Measurements from ENCODE around the gene PRKN.

The PRKN gene

DNA sequence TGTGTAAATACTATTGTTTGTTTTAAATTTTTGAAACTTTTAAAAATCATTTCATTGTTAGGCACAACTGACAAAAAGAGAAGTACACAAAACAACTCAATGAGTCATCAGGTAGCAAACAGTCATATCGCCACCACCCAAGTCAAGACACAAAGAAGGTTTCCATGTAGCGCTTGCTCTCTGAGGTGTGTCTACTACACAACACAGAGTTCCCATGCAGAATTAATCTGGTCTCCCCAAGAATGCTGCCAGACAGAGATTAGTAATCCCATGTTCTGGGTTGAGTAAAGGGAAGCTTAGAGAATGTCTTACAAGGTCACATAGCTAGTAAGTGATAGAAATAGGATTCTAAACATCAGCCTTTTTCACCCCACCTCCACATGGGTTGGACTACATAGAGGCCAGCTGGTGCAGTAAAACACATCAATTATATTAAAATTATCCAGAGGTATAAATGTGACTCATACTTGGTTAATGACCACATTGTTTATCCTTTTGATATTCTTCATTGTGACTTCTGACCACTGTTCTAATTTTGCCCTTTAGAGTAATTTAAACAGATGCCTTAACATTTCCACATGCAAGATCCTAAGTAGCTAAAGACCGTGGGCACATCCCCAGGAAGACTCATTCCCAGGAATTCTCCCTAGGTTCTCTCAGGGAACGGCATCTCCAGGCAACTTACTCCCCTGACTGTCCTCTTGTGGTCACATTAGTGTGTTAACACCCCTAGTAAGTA, 413.5 kb downstream of the PRKN start:
- TF ChIP-seq, protein P1, sequence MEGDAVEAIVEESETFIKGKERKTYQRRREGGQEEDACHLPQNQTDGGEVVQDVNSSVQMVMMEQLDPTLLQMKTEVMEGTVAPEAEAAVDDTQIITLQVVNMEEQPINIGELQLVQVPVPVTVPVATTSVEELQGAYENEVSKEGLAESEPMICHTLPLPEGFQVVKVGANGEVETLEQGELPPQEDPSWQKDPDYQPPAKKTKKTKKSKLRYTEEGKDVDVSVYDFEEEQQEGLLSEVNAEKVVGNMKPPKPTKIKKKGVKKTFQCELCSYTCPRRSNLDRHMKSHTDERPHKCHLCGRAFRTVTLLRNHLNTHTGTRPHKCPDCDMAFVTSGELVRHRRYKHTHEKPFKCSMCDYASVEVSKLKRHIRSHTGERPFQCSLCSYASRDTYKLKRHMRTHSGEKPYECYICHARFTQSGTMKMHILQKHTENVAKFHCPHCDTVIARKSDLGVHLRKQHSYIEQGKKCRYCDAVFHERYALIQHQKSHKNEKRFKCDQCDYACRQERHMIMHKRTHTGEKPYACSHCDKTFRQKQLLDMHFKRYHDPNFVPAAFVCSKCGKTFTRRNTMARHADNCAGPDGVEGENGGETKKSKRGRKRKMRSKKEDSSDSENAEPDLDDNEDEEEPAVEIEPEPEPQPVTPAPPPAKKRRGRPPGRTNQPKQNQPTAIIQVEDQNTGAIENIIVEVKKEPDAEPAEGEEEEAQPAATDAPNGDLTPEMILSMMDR (IDR thresholded peaks at IDR 0.05; ENCODE audit: low read length, missing control alignments): no peak
- DNase-seq (ENCODE audit: low read depth): no peak
- H3K4me3 ChIP-seq (replicated peaks; ENCODE audit: low read depth, low read length): no peak overlapping the region

DNA sequence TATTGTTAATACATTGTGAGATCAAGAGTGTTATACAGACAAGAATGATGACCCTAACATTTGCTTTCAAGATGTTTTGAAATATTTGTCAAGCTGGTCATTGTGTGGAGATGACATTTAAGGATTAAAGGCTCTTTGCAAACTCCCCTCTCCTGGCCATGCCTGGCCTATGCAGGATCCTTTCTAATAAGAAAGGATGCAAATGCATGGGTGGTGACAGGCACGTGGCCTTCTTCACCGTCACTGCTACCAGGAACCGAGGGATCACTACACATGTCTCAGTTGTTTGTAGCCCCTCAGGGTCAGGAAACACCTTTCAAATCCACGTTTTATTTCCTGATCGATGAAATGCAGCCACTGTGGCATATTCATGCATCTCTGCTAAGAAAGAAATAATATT, 419.7 kb downstream of the PRKN start:
- no peak for DNase-seq (ENCODE audit: low read depth)
- TF ChIP-seq, protein P1 (IDR thresholded peaks at IDR 0.05; ENCODE audit: low read length, missing control alignments): no peak
- no peak overlapping the region for H3K4me3 ChIP-seq (replicated peaks; ENCODE audit: low read depth, low read length)

DNA sequence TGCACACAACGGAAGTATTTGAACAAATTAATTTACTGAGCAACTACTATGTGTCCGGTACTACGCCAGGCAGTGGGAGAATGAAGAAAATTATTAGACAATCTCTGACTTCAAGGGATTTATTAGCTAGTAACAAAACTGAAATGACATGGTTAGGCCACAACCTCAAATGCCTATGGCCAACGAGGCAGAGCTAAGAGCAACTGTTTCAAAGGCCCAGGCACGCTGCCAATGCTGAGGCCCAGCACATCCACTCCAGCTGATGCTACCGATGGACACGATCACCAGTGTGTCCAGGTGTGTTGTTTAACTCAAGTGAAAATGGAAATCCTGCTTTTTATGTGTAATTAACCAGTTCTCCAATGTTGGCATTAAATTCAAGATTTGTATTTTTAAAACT, 420.9 kb downstream of the PRKN start:
- H3K4me3 ChIP-seq (replicated peaks; ENCODE audit: low read depth, low read length): no peak overlapping the region
- TF ChIP-seq, protein P1 (IDR thresholded peaks at IDR 0.05; ENCODE audit: low read length, missing control alignments): no peak
- DNase-seq (ENCODE audit: low read depth): no peak

DNA sequence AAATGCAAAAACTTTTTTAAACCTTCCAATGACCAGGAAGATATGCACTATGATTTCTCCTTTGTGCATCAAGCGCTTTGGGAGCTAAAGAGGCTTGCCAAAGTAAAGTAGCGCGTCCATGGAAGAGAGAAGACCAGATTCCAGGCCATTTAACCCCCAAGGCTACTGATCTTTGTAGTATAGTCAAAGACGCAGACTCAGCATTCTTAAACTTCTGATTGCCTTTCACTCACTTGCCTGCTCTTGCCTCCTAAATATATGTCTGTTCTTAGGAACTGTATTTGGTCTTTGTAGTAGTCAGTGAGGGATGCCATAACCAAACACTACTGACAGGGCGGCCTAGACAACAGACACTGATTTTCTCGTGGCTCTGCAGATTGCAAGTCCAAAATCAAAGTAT, 426.4 kb downstream of the PRKN start:
- DNase-seq (ENCODE audit: low read depth): no peak
- TF ChIP-seq, protein P1 (IDR thresholded peaks at IDR 0.05; ENCODE audit: low read length, missing control alignments): no peak
- no peak overlapping the region for H3K4me3 ChIP-seq (replicated peaks; ENCODE audit: low read depth, low read length)

DNA sequence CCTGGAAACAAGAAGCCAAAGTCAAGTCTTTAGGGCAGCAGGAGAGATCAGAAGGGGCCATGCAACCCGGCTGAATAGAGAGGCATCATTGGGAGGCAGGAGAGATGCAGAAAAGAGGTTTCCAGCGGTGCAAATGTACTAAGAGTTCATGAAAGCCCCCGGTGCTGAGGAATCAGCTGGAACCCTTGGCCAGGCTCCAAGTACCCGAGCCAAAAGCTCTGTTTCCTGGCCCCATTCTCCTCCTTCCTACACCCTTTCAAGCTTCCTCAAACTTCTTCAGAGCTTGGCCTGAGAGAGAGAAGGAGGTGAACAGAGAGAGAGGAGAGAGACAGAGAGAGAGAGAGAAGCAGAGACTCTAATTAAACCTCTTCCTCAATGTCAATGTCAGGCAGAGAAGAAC, 433.5 kb downstream of the PRKN start:
- TF ChIP-seq, protein P1 (IDR thresholded peaks at IDR 0.05; ENCODE audit: low read length, missing control alignments): no peak
- DNase-seq (ENCODE audit: low read depth): no peak
- H3K4me3 ChIP-seq (replicated peaks; ENCODE audit: low read depth, low read length): no peak overlapping the region

DNA sequence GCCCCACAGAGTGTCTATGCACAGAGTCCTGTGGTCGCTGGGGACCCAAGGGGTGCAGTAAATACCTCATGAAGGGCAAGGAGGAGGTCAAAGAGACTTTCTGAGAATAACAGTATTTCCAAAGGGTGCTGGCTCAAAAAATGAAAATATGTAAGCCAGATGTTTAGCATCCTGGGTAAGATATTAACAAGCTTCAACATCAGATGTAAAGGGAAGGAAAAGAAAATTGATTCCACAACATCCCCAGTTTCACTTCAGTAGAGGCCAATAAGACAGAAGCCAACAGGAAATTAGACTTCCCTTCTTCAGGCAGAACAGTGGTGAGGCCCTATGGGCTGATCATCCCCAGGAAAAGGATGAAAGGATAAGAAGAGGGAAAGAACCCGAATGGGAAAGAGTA, 434.7 kb downstream of the PRKN start:
- DNase-seq (ENCODE audit: low read depth): no peak
- TF ChIP-seq, protein P1 (IDR thresholded peaks at IDR 0.05; ENCODE audit: low read length, missing control alignments): no peak
- no peak overlapping the region for H3K4me3 ChIP-seq (replicated peaks; ENCODE audit: low read depth, low read length)

DNA sequence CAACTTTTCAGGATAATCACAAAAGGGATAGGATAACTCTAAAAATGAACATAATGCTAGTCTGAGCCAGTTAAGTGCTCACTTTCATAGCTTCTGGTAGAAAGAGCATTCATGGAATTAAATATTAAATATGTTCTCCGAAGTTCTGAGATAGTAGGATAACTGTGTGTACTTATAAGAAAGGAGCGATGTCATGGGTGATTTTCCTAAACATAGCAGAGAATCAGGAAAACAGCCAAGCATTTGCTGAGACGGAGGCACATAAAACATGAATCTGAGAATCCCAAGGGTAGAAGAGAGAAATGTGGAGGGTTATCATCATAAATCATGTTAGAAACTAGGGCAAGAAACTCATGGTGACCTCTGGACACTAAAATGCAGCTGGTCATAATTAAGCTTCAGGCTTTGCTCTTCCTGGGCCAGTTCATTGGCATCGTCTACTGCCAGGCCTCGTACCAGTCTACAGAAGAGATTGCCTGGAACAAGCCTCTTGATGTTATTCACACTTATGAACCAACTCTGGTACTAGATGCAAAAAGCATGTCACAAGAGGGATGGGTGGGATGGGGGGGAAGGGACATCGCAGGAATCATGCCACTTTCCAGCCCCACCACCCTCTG, 436.6 kb downstream of the PRKN start:
- no peak for DNase-seq (ENCODE audit: low read depth)
- TF ChIP-seq, protein P1 (IDR thresholded peaks at IDR 0.05; ENCODE audit: low read length, missing control alignments): no peak
- no peak overlapping the region for H3K4me3 ChIP-seq (replicated peaks; ENCODE audit: low read depth, low read length)
